Choroid plexus epithelial cell (primary cell): Measurements from ENCODE around the gene TRDN.

ENCODE experiments used
- DNase-seq: peaks from one replicate; pipeline ENCODE4 v3.0.0-alpha.2; 2010; ENCODE audit warnings: low read depth
- H3K4me3 ChIP-seq: 2 replicates; pipeline ENCODE4 v1.5.1; 2011; ENCODE audit warnings: low read depth, mild to moderate bottlenecking, control low read depth, low read length, moderate library complexity
- CTCF ChIP-seq: conservative IDR thresholded peaks from 2 replicates; pipeline ENCODE4 v1.5.1; 2011; ENCODE audit warnings: low read depth, mild to moderate bottlenecking, control low read depth, inconsistent platforms, low read length, moderate library complexity

Gene TRDN

GRCh38 chr6:123207967-123208510 lies 428.7 kb downstream of the TRDN start:
- no peak overlapping the region for H3K4me3 ChIP-seq
- no peak for DNase-seq
- no peak for TF ChIP-seq CTCF

DNA sequence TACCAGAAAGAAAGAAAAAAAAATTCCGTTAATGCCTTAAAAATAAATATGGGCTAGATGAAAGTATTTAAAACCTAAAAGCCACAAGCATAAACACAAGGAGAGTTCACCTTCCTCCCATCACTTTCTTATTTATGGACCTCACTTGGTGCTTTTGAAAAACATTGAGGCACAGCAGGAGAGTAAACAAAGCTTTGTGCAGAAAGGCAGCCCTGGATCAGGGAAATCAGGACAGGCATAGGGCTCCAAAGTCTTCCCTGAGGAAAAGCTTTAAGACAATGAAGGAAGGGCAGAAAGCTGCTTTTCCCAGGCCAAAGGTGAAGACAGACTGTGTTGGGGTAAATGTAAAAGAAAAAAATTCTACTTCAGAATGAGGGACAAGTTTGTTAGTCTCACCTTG lies 432.8 kb downstream of the TRDN start:
- no peak for DNase-seq
- TF ChIP-seq CTCF: no peak
- no peak overlapping the region for H3K4me3 ChIP-seq

DNA sequence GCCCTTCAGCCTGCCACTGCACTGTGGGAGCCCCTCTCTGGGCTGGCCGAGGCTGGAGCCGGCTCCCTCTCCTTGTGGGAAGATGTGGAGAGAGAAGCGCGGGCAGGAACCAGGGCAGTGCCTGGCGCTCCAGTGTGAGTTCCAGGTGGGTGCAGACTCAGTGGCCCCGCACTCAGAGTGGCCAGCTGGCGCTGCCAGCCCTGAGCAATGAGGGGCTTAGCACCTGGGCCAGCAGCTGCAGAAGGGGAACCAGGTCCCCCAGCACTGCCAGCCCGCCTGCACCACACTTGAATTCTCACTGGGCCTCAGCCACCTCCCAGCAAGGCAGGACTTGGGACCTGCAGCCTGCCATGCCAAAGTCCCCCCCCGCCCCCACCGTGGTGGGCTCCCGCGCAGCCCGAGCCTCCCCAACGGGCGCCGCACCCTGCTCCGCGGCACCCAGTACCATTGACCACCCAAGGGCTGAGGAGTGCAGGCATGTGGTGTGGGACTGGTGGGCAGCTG lies 434.8 kb downstream of the TRDN start:
- no peak for TF ChIP-seq CTCF
- no peak overlapping the region for H3K4me3 ChIP-seq
- no peak for DNase-seq

GRCh38 chr6:123193298-123193697 lies 443.5 kb downstream of the TRDN start:
- H3K4me3 ChIP-seq: no peak overlapping the region
- no peak for TF ChIP-seq CTCF
- DNase-seq: no peak

- no peak for TF ChIP-seq CTCF
- no peak overlapping the region for H3K4me3 ChIP-seq
- no peak for DNase-seq
These were observed 446.9 kb downstream of the TRDN start for GRCh38 chr6:123189816-123190215.

- DNase-seq: no peak
- H3K4me3 ChIP-seq: no peak overlapping the region
- no peak for TF ChIP-seq CTCF
These were observed 453.8 kb downstream of the TRDN start for GRCh38 chr6:123182998-123183397.

- H3K4me3 ChIP-seq: no peak overlapping the region
- no peak for DNase-seq
- no peak for TF ChIP-seq CTCF
These were observed 460.0 kb downstream of the TRDN start for GRCh38 chr6:123176706-123177105.
